HCT116 (cell line): ENCODE measurements around the gene ELF3. TPM values are rescaled to one million over a fixed set of nuclear protein-coding genes. Genes with fewer than 3 reads are reported as not detected.
A peak's percentile ranks its signal among the peaks of the same experiment; 100 is the strongest.

Experiments used
- ATAC-seq: fragments of 200-7000 bp; cut with Tn5 transposase; 2 replicates; pipeline ENCODE4 v1.9.1; 2020; ENCODE audit warnings: mild to moderate bottlenecking, moderate library complexity
- BruUV-seq: library from RNA; stranded (reverse); fragments of 400-500 nt; replicated peaks from 2 replicates; lab custom pipeline; 2021; lab: Mats Ljungman, UMichigan
- CTCF ChIA-PET: fragments of 300-600 bp; sonication (Branson Sonifier 250); formaldehyde crosslinking; loops from one replicate; lab custom pipeline; 2021; ENCODE audit warnings: antibody characterized with exemption; lab: Charles Lee
- POLR2A ChIA-PET: fragments of 300-600, 350-600 bp; sonication (Branson Sonifier 250); formaldehyde crosslinking; loops from one replicate; lab custom pipeline; 2021; ENCODE audit warnings: antibody characterized with exemption; lab: Charles Lee
- RAD21 ChIA-PET, 2 experiments: fragments of 300-600 bp; sonication (Branson Sonifier 250); formaldehyde crosslinking; loops; one replicate each; lab custom pipeline; 2023; ENCODE audit warnings: low total read pairs in 2 of 2; ENCODE audit not compliant: uncharacterized antibody in 2 of 2, unreplicated experiment in 2 of 2, low non-redundant PET in 1 of 2; lab: Charles Lee
- DNase-seq: peaks from one replicate; pipeline ENCODE4 v3.0.0-alpha.2; 2010; ENCODE audit warnings: low read depth, low spot score
- H2AFZ ChIP-seq: fragments of 200-600 bp; shearing (Covaris generic), sonication (generic); 2 replicates; pipeline ENCODE4 v1.6.1; 2017; ENCODE audit warnings: low read depth, mixed run types, mixed read lengths, antibody characterized with exemption, low read length; ENCODE audit not compliant: poor library complexity, severe bottlenecking
- H3K27ac ChIP-seq: 2 replicates; pipeline ENCODE4 v1.5.1; 2012; ENCODE audit warnings: low read depth, low read length
- H3K27me3 ChIP-seq: fragments of 200-600 bp; sonication (generic); 2 replicates; pipeline ENCODE4 v1.6.1; 2016; ENCODE audit warnings: mixed run types, low read length, mixed read lengths; ENCODE audit not compliant: insufficient read depth
- H3K36me3 ChIP-seq, 2 experiments: fragments of 200-500 bp in 1 of 2; fragments of 200-600 bp in 1 of 2; sonication (Bioruptor generic) in 1 of 2; sonication (generic) in 1 of 2; 2 replicates each; pipeline versions ENCODE4 v1.5.1 to v1.6.1; 2014 to 2016; ENCODE audit warnings: low read length in 2 of 2, inconsistent platforms in 1 of 2, mixed read lengths in 1 of 2, mixed run types in 1 of 2; ENCODE audit not compliant: insufficient read depth in 2 of 2, control insufficient read depth in 1 of 2
- H3K4me1 ChIP-seq, 2 experiments: fragments of 200-600 bp in 1 of 2; sonication (generic) in 1 of 2; 2 replicates each; pipeline versions ENCODE4 v1.5.1 to v1.6.1; 2012 to 2017; ENCODE audit warnings: low read length in 2 of 2, inconsistent platforms in 1 of 2, mild to moderate bottlenecking in 1 of 2, mixed read lengths in 1 of 2, mixed run types in 1 of 2, moderate library complexity in 1 of 2; ENCODE audit not compliant: insufficient read depth in 2 of 2, control insufficient read depth in 1 of 2
- H3K4me2 ChIP-seq: fragments of 200-600 bp; sonication (generic); 2 replicates; pipeline ENCODE4 v1.6.1; 2017; ENCODE audit warnings: mixed run types, low read length, mixed read lengths
- H3K4me3 ChIP-seq, 2 experiments: fragments of 200-600 bp in 1 of 2; sonication (generic) in 1 of 2; replicated peaks in 1 of 2; 2 replicates each; pipeline ENCODE4 v1.5.1; 2011 to 2016; ENCODE audit warnings: low read length in 2 of 2, control low read depth in 1 of 2, low read depth in 1 of 2, mild to moderate bottlenecking in 1 of 2, mixed read lengths in 1 of 2, mixed run types in 1 of 2
- H3K79me2 ChIP-seq: fragments of 200-600 bp; sonication (generic); 2 replicates; pipeline ENCODE4 v1.6.1; 2017; ENCODE audit warnings: mild to moderate bottlenecking, mixed run types, low read length, moderate library complexity, mixed read lengths; ENCODE audit not compliant: insufficient read depth
- H3K9ac ChIP-seq: fragments of 200-600 bp; sonication (generic); 2 replicates; pipeline ENCODE4 v1.6.1; 2016; ENCODE audit warnings: low read length, mixed read lengths
- H3K9me2 ChIP-seq: fragments of 200-600 bp; sonication (generic), shearing (Covaris generic); 2 replicates; pipeline ENCODE4 v1.6.1; 2017; ENCODE audit warnings: mixed run types, mild to moderate bottlenecking, moderate library complexity; ENCODE audit not compliant: insufficient read depth
- H3K9me3 ChIP-seq, 2 experiments: fragments of 200-500 bp in 1 of 2; fragments of 200-600 bp in 1 of 2; sonication (Bioruptor generic) in 1 of 2; sonication (generic) in 1 of 2; 2 replicates each; pipeline ENCODE4 v1.6.1; 2014 to 2017; ENCODE audit warnings: low read length in 2 of 2, mixed read lengths in 2 of 2, inconsistent platforms in 1 of 2, low read depth in 1 of 2, mild to moderate bottlenecking in 1 of 2, mixed run types in 1 of 2, moderate library complexity in 1 of 2; ENCODE audit not compliant: control insufficient read depth in 1 of 2, insufficient read depth in 1 of 2
- H4K20me1 ChIP-seq: fragments of 200-600 bp; sonication (generic), shearing (Covaris generic); 2 replicates; pipeline ENCODE4 v1.6.1; 2017; ENCODE audit warnings: mixed run types, mild to moderate bottlenecking, moderate library complexity; ENCODE audit not compliant: insufficient read depth
- CBX3 ChIP-seq: IDR thresholded peaks from 2 replicates; pipeline ENCODE4 v1.6.1; 2012; ENCODE audit warnings: low read depth
- CEBPB ChIP-seq: IDR thresholded peaks from 2 replicates; pipeline ENCODE4 v1.6.1; 2012; ENCODE audit warnings: low read depth
- CTCF ChIP-seq, 3 experiments: fragments of 200-600 bp in 1 of 3; sonication (generic) in 1 of 3; IDR thresholded peaks in 2 of 3; conservative IDR thresholded peaks in 1 of 3; 2 replicates each; pipeline ENCODE4 v1.5.1; 2012 to 2017; ENCODE audit warnings: low read depth in 2 of 3, low read length in 2 of 3, antibody characterized with exemption in 1 of 3, borderline replicate concordance in 1 of 3, control low read depth in 1 of 3, mild to moderate bottlenecking in 1 of 3, mixed read lengths in 1 of 3, mixed run types in 1 of 3, moderate library complexity in 1 of 3; ENCODE audit not compliant: insufficient read depth in 1 of 3
- EZH2phosphoT487 ChIP-seq: fragments of 200-600 bp; IDR thresholded peaks from 2 replicates; pipeline ENCODE4 v1.6.1; 2018; ENCODE audit warnings: antibody characterized with exemption, borderline replicate concordance
- MAX ChIP-seq: IDR thresholded peaks from 2 replicates; pipeline ENCODE4 v1.6.1; 2012
- POLR2AphosphoS5 ChIP-seq: IDR thresholded peaks from 2 replicates; pipeline ENCODE4 v1.6.1; 2011; ENCODE audit warnings: mild to moderate bottlenecking, low read depth, low read length, moderate library complexity
- RAD21 ChIP-seq: IDR thresholded peaks from 2 replicates; pipeline ENCODE4 v1.6.1; 2012; ENCODE audit warnings: low read depth, mild to moderate bottlenecking
- YY1 ChIP-seq: IDR thresholded peaks from 2 replicates; pipeline ENCODE4 v1.6.1; 2011; ENCODE audit warnings: low read length, low read depth, moderate library complexity, mild to moderate bottlenecking; ENCODE audit not compliant: insufficient replicate concordance; ENCODE audit errors: extremely low read depth
- intact Hi-C: fragments of 100-400 bp; cut with micrococcal nuclease; formaldehyde crosslinking; loops from 2 replicates; pipeline ENCODE4 v1.10.0; 2022
- total RNA-seq: library from RNA; stranded (reverse); gene quantifications from one replicate; pipeline ENCODE4 v1.2.1, GENCODE V29; 2021; ENCODE audit not compliant: unreplicated experiment

ELF3 gene
- total RNA-seq, 1 experiment from 2014 or later, result 200 TPM

GRCh38 chr1:202002507-202002906, 7.9 kb upstream of the ELF3 start (continued):
- 0 out of 6 replicates have a peak, but pooled peaks of 1 of the 3 experiments have one; percentile 11 for TF ChIP-seq CTCF (IDR thresholded peaks at IDR 0.05 in 2 of 3, conservative IDR thresholded peaks at IDR 0.05 in 1 of 3; ENCODE audit: borderline replicate concordance in 1 of 3, insufficient read depth in 1 of 3, low read depth in 2 of 3, low read length in 2 of 3)

- Histone ChIP-seq H3K9me3 (no peaks in the 10 kb centered on the region), H3K27me3 (no peaks in the 10 kb centered on the region), H3K79me2 (no peaks in the 10 kb centered on the region), H3K27ac (no peak overlapping the region; the same call in 1 of the 2 replicates), H3K4me1 (peaks cover 38 to 49% of the 10 kb centered on the region in 2 experiments), H3K9me2 (no peaks in the 10 kb centered on the region), H3K36me3 (peaks cover 21 to 44% of the 10 kb centered on the region in 2 experiments; a peak in 3 of 4 replicates), H3K9ac (no peak overlapping the region), H3K4me2 (no peak overlapping the region), H4K20me1 (no peaks in the 10 kb centered on the region), H3K4me3 (no peak overlapping the region), H2AFZ (no peak overlapping the region)
- BruUV-seq, result no TSS peak
- no peak for DNase-seq
- intact Hi-C loops, result no loop called here
- CTCF ChIA-PET, result interaction anchor here (0.6 to 7.1 kb wide), 2 partner anchors 111 to 116 kb away, joined by 3 to 106 read pairs; partner anchors contain the start of gene GPR37L1
- TF ChIP-seq MAX (no peak), YY1 (no peak), RAD21 (no peak), EZH2phosphoT487 (no peak), CBX3 (no peak), POLR2AphosphoS5 (no peak), CTCF (IDR thresholded peaks at IDR 0.05 in 2 of 3, conservative IDR thresholded peaks at IDR 0.05 in 1 of 3; ENCODE audit: borderline replicate concordance in 1 of 3, insufficient read depth in 1 of 3, low read depth in 2 of 3, low read length in 2 of 3) (no peak), CEBPB (no peak)
- RAD21 ChIA-PET, result no interaction called here
- POLR2A ChIA-PET, result no interaction called here
- ATAC-seq, result no peak
Measured at GRCh38 chr1:202004711-202005110, 5.7 kb upstream of the ELF3 start.
